ENCODE data around the gene SORCS2.

DNA sequence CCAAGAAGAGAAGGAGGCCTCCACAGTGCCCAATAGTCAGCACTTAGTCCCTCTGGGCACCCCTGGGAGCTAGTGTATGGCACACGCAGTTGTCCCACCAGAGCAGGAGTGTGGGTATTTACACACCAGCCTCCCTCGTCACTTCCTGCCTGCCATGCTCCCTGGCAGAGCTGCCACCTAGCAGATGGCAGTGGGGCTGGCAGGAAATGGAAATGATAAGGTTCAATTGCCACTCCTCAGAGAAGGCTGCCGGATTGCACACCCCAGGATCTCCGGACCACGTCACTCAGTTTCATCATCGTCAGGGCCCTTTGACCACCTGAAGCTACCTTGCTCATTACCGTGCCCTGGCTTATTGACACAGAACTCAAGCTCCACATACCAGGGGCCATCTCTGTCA is 415.7 kb downstream of the SORCS2 start:
- TF ChIP-seq, protein P1, sequence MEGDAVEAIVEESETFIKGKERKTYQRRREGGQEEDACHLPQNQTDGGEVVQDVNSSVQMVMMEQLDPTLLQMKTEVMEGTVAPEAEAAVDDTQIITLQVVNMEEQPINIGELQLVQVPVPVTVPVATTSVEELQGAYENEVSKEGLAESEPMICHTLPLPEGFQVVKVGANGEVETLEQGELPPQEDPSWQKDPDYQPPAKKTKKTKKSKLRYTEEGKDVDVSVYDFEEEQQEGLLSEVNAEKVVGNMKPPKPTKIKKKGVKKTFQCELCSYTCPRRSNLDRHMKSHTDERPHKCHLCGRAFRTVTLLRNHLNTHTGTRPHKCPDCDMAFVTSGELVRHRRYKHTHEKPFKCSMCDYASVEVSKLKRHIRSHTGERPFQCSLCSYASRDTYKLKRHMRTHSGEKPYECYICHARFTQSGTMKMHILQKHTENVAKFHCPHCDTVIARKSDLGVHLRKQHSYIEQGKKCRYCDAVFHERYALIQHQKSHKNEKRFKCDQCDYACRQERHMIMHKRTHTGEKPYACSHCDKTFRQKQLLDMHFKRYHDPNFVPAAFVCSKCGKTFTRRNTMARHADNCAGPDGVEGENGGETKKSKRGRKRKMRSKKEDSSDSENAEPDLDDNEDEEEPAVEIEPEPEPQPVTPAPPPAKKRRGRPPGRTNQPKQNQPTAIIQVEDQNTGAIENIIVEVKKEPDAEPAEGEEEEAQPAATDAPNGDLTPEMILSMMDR (conservative IDR thresholded peaks at IDR 0.05; ENCODE audit: low read depth, low read length), result no peak
- TF ChIP-seq EZH2 (IDR thresholded peaks at IDR 0.05; ENCODE audit: borderline replicate concordance, low read depth, low read length, poor library complexity, severe bottlenecking), result no peak

All from A673 (cell line).